Measurements from ENCODE around the gene PLCH1. TPM values are rescaled to one million over a fixed set of nuclear protein-coding genes. Genes with fewer than 3 reads are reported as not detected.
A peak's percentile ranks its signal among the peaks of the same experiment; 100 is the strongest.

Gene PLCH1
- total and polyA plus RNA-seq, 2 of the 8 experiments (the other 6 are each of a cell fraction or from before 2014, with no cell fraction given): 5.8 to 17.2 TPM

GRCh38 chr3:155746703-155747102 is 1.8 kb upstream of the PLCH1 start:
- Histone ChIP-seq H3K4me1 (replicated peaks in 1 of 4; ENCODE audit: control insufficient read depth in 3 of 4, insufficient read depth in 4 of 4, low read length in 3 of 4) (peaks cover 5 to 14% (median 11%) of the 10 kb centered on the region in 4 experiments; a peak in 6 of 7 replicates), H3K56ac (replicated peaks; ENCODE audit: insufficient read length, low read depth, low read length) (peak overlapping the region; percentile 36), H3K18ac (ENCODE audit: extremely low read depth, low read length) (no peak overlapping the region), H2BK5ac (ENCODE audit: low read depth, low read length) (no peak overlapping the region), H3K9ac (replicated peaks in 1 of 4; ENCODE audit: extremely low read depth in 1 of 4, low read depth in 3 of 4, low read length in 3 of 4) (no peak overlapping the region), H4K91ac (replicated peaks; ENCODE audit: insufficient read length, low read length) (no peak overlapping the region), H4K5ac (ENCODE audit: insufficient read length, low read depth, low read length) (peak overlapping the region; percentile 5), H2AK5ac (ENCODE audit: low read depth, low read length) (no peak overlapping the region), H3K14ac (ENCODE audit: insufficient read length) (no peak overlapping the region), H2AFZ (ENCODE audit: low read length) (no peak overlapping the region), H3K27me3 (replicated peaks in 1 of 4; ENCODE audit: control insufficient read depth in 3 of 4, extremely low read depth in 1 of 4, insufficient read depth in 3 of 4, low read length in 3 of 4) (no peaks in the 10 kb centered on the region), H2BK15ac (ENCODE audit: low read length) (no peak overlapping the region), H3K4me2 (ENCODE audit: insufficient read depth in 1 of 2, low read depth in 2 of 2, low read length in 2 of 2) (peak overlapping the region; percentile 78 to 94), H3K9me3 (ENCODE audit: insufficient read depth in 2 of 2, low read depth in 1 of 2, low read length in 1 of 2) (no peaks in the 10 kb centered on the region), H2BK12ac (ENCODE audit: low read depth, low read length) (no peak overlapping the region), H3K4me3 (ENCODE audit: extremely low read depth in 1 of 4, insufficient read depth in 2 of 4, low read depth in 3 of 4, low read length in 4 of 4) (peak overlapping the region in 1 of 4 experiments; percentile 56; a peak in 2 of 8 replicates), H4K20me1 (replicated peaks in 1 of 2; ENCODE audit: control insufficient read depth in 1 of 2, insufficient read depth in 2 of 2, low read length in 2 of 2) (no peaks in the 10 kb centered on the region), H3K79me1 (ENCODE audit: low read depth, low read length) (no peaks in the 10 kb centered on the region), H3K23me2 (ENCODE audit: low read depth, low read length) (peaks cover 8% of the 10 kb centered on the region), H4K8ac (ENCODE audit: extremely low read depth, insufficient read depth, low read length) (no peak overlapping the region), H3K79me2 (ENCODE audit: control insufficient read depth in 1 of 2, insufficient read depth in 2 of 2, low read length in 2 of 2) (peaks cover 0 to 20% of the 10 kb centered on the region in 2 experiments; a peak in 2 of 4 replicates), H3K23ac (ENCODE audit: insufficient read length) (no peak overlapping the region), H3K4ac (replicated peaks; ENCODE audit: insufficient read length, low read depth, low read length) (no peak overlapping the region), H2BK20ac (ENCODE audit: low read length) (no peak overlapping the region), H3K27ac (ENCODE audit: low read depth, low read length) (no peak overlapping the region), H3K36me3 (ENCODE audit: control insufficient read depth in 2 of 4, insufficient read depth in 4 of 4, low read length in 3 of 4) (no peaks in the 10 kb centered on the region), H2BK120ac (replicated peaks; ENCODE audit: low read depth, low read length) (no peak overlapping the region)
- 54% methylated on average over 1 of the region's 1 CpG; no CpG with 5 or more reads in 1 of the 2 experiments for WGBS, 2 experiments (ENCODE audit: extremely low coverage in 1 of 2, insufficient coverage in 1 of 2, insufficient read length in 1 of 2, insufficient replicate concordance in 2 of 2, low coverage in 1 of 2, low lambda C conversion rate in 2 of 2, missing lambda C conversion rate in 1 of 2)
- ChIA-PET POLR2A (ENCODE audit: partially characterized antibody) (interaction anchor here (0.6 to 2.5 kb wide), 4 partner anchors 59 to 177 kb away, joined by 3 to 10 read pairs (median 4); partner anchors contain the start of gene C3orf33), CTCF (ENCODE audit: partially characterized antibody) (interaction anchor here (0.7 to 3.8 kb wide), 5 partner anchors 8 to 106 kb away, joined by 3 to 19 read pairs (median 3); partner anchors contain the start of gene C3orf33)
- DNase-seq (ENCODE audit: low read depth in 1 of 2, low spot score in 2 of 2): no peak
- FAIRE-seq: no peak
- TF ChIP-seq SAP30 (IDR thresholded peaks at IDR 0.05; ENCODE audit: insufficient read depth, insufficient replicate concordance, low read length) (no peak), KDM4A (IDR thresholded peaks at IDR 0.05; ENCODE audit: low read depth, low read length, severe bottlenecking) (no peak), CHD2 (IDR thresholded peaks at IDR 0.05; ENCODE audit: low read length) (no peak), MAX (IDR thresholded peaks at IDR 0.05) (no peak), RXRA (IDR thresholded peaks at IDR 0.05; ENCODE audit: insufficient read depth, low read depth, low read length) (no peak), CBX8 (IDR thresholded peaks at IDR 0.05; ENCODE audit: borderline replicate concordance, low read depth, low read length) (no peak), TBP (IDR thresholded peaks at IDR 0.05; ENCODE audit: low read depth, low read length) (no peak)

Data from H1 (cell line).